OCI-LY7 (cell line): ENCODE data around the gene MYO16.

ENCODE experiments used
- EZH2phosphoT487 ChIP-seq: fragments of 200-600 bp; sonication (generic); IDR thresholded peaks from 2 replicates; pipeline ENCODE4 v1.6.1; 2018; ENCODE audit warnings: low read depth, borderline replicate concordance, mild to moderate bottlenecking, mixed run types, antibody characterized with exemption, low read length, moderate library complexity, mixed read lengths
- TF ChIP-seq, protein P1 (sequence below): fragments of 200-600 bp; sonication (generic); conservative IDR thresholded peaks from 2 replicates; pipeline ENCODE4 v1.5.1; 2014; ENCODE audit warnings: mild to moderate bottlenecking, antibody characterized with exemption, low read length, moderate library complexity, mixed read lengths

DNA sequence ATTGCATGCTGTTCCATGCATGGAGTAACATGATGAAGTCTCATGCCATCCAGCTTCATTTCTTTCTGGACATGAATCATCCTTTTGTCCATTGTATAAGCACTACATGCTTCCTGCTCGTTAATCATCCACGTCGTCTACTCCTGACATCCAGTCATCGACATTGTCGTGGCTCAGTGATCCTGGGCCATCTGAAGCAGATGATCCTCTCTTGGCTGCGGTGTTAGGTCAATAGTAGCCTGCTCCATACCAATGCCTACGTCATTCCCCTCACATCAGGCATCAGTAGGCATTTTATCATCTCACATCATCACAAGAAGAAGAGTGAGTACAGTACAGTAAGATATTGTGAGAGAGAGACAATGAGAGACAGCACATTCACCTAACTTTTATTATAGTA is 7.9 kb upstream of the MYO16 start:
- TF ChIP-seq, protein P1, sequence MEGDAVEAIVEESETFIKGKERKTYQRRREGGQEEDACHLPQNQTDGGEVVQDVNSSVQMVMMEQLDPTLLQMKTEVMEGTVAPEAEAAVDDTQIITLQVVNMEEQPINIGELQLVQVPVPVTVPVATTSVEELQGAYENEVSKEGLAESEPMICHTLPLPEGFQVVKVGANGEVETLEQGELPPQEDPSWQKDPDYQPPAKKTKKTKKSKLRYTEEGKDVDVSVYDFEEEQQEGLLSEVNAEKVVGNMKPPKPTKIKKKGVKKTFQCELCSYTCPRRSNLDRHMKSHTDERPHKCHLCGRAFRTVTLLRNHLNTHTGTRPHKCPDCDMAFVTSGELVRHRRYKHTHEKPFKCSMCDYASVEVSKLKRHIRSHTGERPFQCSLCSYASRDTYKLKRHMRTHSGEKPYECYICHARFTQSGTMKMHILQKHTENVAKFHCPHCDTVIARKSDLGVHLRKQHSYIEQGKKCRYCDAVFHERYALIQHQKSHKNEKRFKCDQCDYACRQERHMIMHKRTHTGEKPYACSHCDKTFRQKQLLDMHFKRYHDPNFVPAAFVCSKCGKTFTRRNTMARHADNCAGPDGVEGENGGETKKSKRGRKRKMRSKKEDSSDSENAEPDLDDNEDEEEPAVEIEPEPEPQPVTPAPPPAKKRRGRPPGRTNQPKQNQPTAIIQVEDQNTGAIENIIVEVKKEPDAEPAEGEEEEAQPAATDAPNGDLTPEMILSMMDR = no peak
- TF ChIP-seq EZH2phosphoT487 = no peak
